HepG2 (cell line): ENCODE results near the gene KIF23. TPM values are rescaled to one million over a fixed set of nuclear protein-coding genes. Genes with fewer than 3 reads are reported as not detected.

ENCODE experiments used
- ATAC-seq: fragments of 200-7000 bp; cut with Tn5 transposase; 3 replicates; pipeline ENCODE4 v1.9.1; 2020; ENCODE audit warnings: mild to moderate bottlenecking, moderate library complexity
- Bru-seq: library from RNA; stranded (reverse); fragments of 400-500 nt; gene quantifications from one replicate; lab custom pipeline; 2021; lab: Mats Ljungman, UMichigan
- BruChase-seq, 2 experiments: library from RNA; stranded (reverse); fragments of 400-500 nt; gene quantifications; one replicate each; lab custom pipeline; 2021; lab: Mats Ljungman, UMichigan
- BruUV-seq: library from RNA; stranded (reverse); fragments of 400-500 nt; replicated peaks from 2 replicates; lab custom pipeline; 2021; lab: Mats Ljungman, UMichigan
- CTCF ChIA-PET: fragments of 300-600 bp; formaldehyde crosslinking; extraction: SDS; loops from one replicate; lab custom pipeline; 2021; ENCODE audit warnings: low total read pairs, inconsistent platforms, low intra/inter-chr PET ratio; lab: Yijun Ruan, JAX
- POLR2A ChIA-PET: fragments of 350-600 bp; sonication (Branson Sonifier 250); formaldehyde crosslinking; loops from one replicate; lab custom pipeline; 2020; ENCODE audit warnings: antibody characterized with exemption, inconsistent platforms; lab: Yijun Ruan, JAX
- DNase-seq: peaks from one replicate; pipeline ENCODE4 v3.0.0-alpha.2; 2015; ENCODE audit warnings: low spot score
- FAIRE-seq: peaks from 3 replicates; lab custom pipeline; 2011; peaks lifted over from hg19 to GRCh38; lab: Jason Lieb, UNC
- H2AFZ ChIP-seq: one replicate; pipeline ENCODE4 v1.6.1; 2011; ENCODE audit warnings: low read length, inconsistent platforms
- H3K27ac ChIP-seq: fragments of 300-600 bp; 3 replicates; pipeline ENCODE4 v1.8.0; 2011; ENCODE audit warnings: mixed run types, mild to moderate bottlenecking, mixed read lengths, low read length, inconsistent platforms; ENCODE audit not compliant: insufficient read depth; ENCODE audit errors: extremely low read length
- H3K27me3 ChIP-seq, 2 experiments: fragments of 200-600 bp in 1 of 2; 2 replicates in 1 of 2; 3 replicates in 1 of 2; pipeline versions ENCODE4 v1.6.0 to v1.8.0; 2011; ENCODE audit warnings: low read length in 2 of 2, mild to moderate bottlenecking in 2 of 2, moderate library complexity in 2 of 2, inconsistent platforms in 1 of 2; ENCODE audit not compliant: insufficient read depth in 2 of 2, control insufficient read depth in 1 of 2
- H3K36me3 ChIP-seq, 2 experiments: fragments of 200-600 bp in 1 of 2; replicated peaks in 1 of 2; 2 replicates in 1 of 2; 3 replicates in 1 of 2; pipeline versions ENCODE4 v1.5.1 to v1.8.0; 2011; ENCODE audit warnings: low read length in 2 of 2, inconsistent platforms in 1 of 2; ENCODE audit not compliant: insufficient read depth in 2 of 2, control insufficient read depth in 1 of 2
- H3K4me1 ChIP-seq: 2 replicates; pipeline ENCODE4 v1.5.1; 2012; ENCODE audit warnings: low read length, inconsistent platforms; ENCODE audit not compliant: insufficient read depth
- H3K4me2 ChIP-seq: 2 replicates; pipeline ENCODE4 v1.6.0; 2011; ENCODE audit warnings: low read depth, low read length, inconsistent platforms
- H3K4me3 ChIP-seq, 3 experiments: fragments of 200-600 bp in 1 of 3; sonication (generic), shearing (Covaris generic) in 1 of 3; replicated peaks in 1 of 3; 2 replicates each; pipeline ENCODE4 v1.5.1; 2011 to 2016; ENCODE audit warnings: low read length in 3 of 3, inconsistent platforms in 2 of 3, low read depth in 2 of 3, mild to moderate bottlenecking in 2 of 3, control low read depth in 1 of 3, mixed read lengths in 1 of 3; ENCODE audit not compliant: insufficient read depth in 1 of 3
- H3K79me2 ChIP-seq: one replicate; pipeline ENCODE4 v1.6.1; 2011; ENCODE audit warnings: low read length, inconsistent platforms; ENCODE audit not compliant: insufficient read depth
- H3K9ac ChIP-seq: 2 replicates; pipeline ENCODE4 v1.6.0; 2011; ENCODE audit warnings: mild to moderate bottlenecking, low read depth, low read length, inconsistent platforms; ENCODE audit not compliant: insufficient read depth
- H3K9me3 ChIP-seq: 2 replicates; pipeline ENCODE4 v1.5.1; 2012; ENCODE audit warnings: mild to moderate bottlenecking, low read length
- H4K20me1 ChIP-seq: 2 replicates; pipeline ENCODE4 v1.6.0; 2011; ENCODE audit warnings: inconsistent platforms, mild to moderate bottlenecking, low read length, moderate library complexity; ENCODE audit not compliant: insufficient read depth
- CBX1 ChIP-seq: IDR thresholded peaks from one replicate; pipeline ENCODE4 v1.6.1; 2016; ENCODE audit warnings: antibody characterized with exemption, low read depth
- DDIT3 ChIP-seq: sonication (generic); formaldehyde crosslinking; IDR thresholded peaks from 2 replicates; pipeline ENCODE4 v1.4.0; 2020; ENCODE audit warnings: mild to moderate bottlenecking, missing genetic modification reagents
- FOXO4 ChIP-seq: sonication (generic); formaldehyde crosslinking; conservative IDR thresholded peaks from 2 replicates; pipeline ENCODE4 v1.8.1; 2023; ENCODE audit warnings: missing genetic modification reagents
- HOXA5 ChIP-seq: sonication (generic); formaldehyde crosslinking; IDR thresholded peaks from 2 replicates; pipeline ENCODE4 v1.4.0; 2020; ENCODE audit warnings: missing genetic modification reagents
- HOXA9 ChIP-seq: sonication (generic); formaldehyde crosslinking; IDR thresholded peaks from 2 replicates; pipeline ENCODE4 v1.8.1; 2022; ENCODE audit warnings: missing genetic modification reagents, mild to moderate bottlenecking, moderate library complexity, borderline replicate concordance
- ZNF121 ChIP-seq: sonication (generic); formaldehyde crosslinking; IDR thresholded peaks from 2 replicates; pipeline ENCODE4 v1.5.0; 2020; ENCODE audit warnings: mild to moderate bottlenecking, missing genetic modification reagents
- ZNF326 ChIP-seq: sonication (generic); formaldehyde crosslinking; IDR thresholded peaks from 2 replicates; pipeline ENCODE4 v1.4.0; 2020; ENCODE audit warnings: missing genetic modification reagents, borderline replicate concordance
- ZNF362 ChIP-seq: sonication (generic); formaldehyde crosslinking; IDR thresholded peaks from 2 replicates; pipeline ENCODE4 v1.4.0; 2020; ENCODE audit warnings: missing genetic modification reagents, mild to moderate bottlenecking, borderline replicate concordance
- ZNF720 ChIP-seq: sonication (generic); formaldehyde crosslinking; IDR thresholded peaks from 2 replicates; pipeline ENCODE4 v1.4.0; 2020; ENCODE audit warnings: missing genetic modification reagents
- ZNF747 ChIP-seq: sonication (generic); formaldehyde crosslinking; IDR thresholded peaks from 2 replicates; pipeline ENCODE4 v1.8.1; 2023; ENCODE audit warnings: missing genetic modification reagents, mild to moderate bottlenecking, borderline replicate concordance
- WGBS: methylation state at CpG from one replicate; pipeline ENCODE4 v1.1.6; 2017; ENCODE audit warnings: low lambda C conversion rate; 5-methylcytosine and 5-hydroxymethylcytosine counted together
- in situ Hi-C: cut with HindIII; loops from 2 replicates; pipeline ENCODE4 v1.10.0; 2017; ENCODE audit warnings: low pct_unique_long_range_greater_than_20kb; ENCODE audit not compliant: extremely low pct_ligation_motif_present
- intact Hi-C: fragments of 100-400 bp; cut with micrococcal nuclease; formaldehyde crosslinking; loops from one replicate; pipeline ENCODE4 v1.10.0; 2022; ENCODE audit not compliant: unreplicated experiment
- long read RNA-seq, 2 experiments: library from RNA in 1 of 2; library from polyadenylated mRNA in 1 of 2; stranded (forward) in 1 of 2; unstranded in 1 of 2; transcript quantifications; one replicate each; pipeline ENCODE4 v2.0.0, GENCODE V29; 2019 to 2022
- polyA minus RNA-seq, 3 experiments: library from RNA; depleted of rRNA, polyadenylated mRNA; stranded (reverse); fragments of >200 nt; gene quantifications; 2 replicates each; pipeline ENCODE4 v1.2.3, GENCODE V29; 2011; ENCODE audit warnings: low replicate concordance in 1 of 3
- polyA plus RNA-seq, 8 experiments: library from polyadenylated mRNA; depleted of rRNA in 3 of 8; stranded (reverse) in 7 of 8; unstranded in 1 of 8; fragments of >200 nt; fragmentation: Illumina TruSeq in 4 of 8; extraction: Trizol in 4 of 8; gene quantifications; 2 replicates each; pipeline versions ENCODE4 v1.2.1 to v1.2.3, GENCODE V29; 2011 to 2016; ENCODE audit warnings: low read depth in 4 of 8, missing spikeins in 1 of 8, mixed read lengths in 1 of 8; ENCODE audit not compliant: insufficient read depth in 1 of 8
- total RNA-seq, 5 experiments: library from RNA; depleted of rRNA; stranded (reverse); fragments of >200 nt; fragmentation: Illumina TruSeq; extraction: Trizol; gene quantifications; 2 replicates each; pipeline ENCODE4 v1.2.3, GENCODE V29; 2016; ENCODE audit warnings: low read depth in 1 of 5
- TF ChIP-seq, protein P1 (sequence below): sonication (generic); formaldehyde crosslinking; conservative IDR thresholded peaks from 2 replicates; pipeline ENCODE4 v1.8.0; 2022; ENCODE audit warnings: mild to moderate bottlenecking, moderate library complexity, missing genetic modification reagents

The KIF23 gene
- total RNA-seq (2016; rRNA removed; fragmentation: Illumina TruSeq; extraction: Trizol) = 38.1 and 51.2 TPM in 2 replicates
- 25.1 and 27.8 TPM in 2 replicates for total RNA-seq (2016; cell fraction: cytosol; rRNA removed; fragmentation: Illumina TruSeq; extraction: Trizol; ENCODE audit: low read depth)
- total RNA-seq (2016; cell fraction: insoluble cytoplasmic fraction; rRNA removed; fragmentation: Illumina TruSeq; extraction: Trizol) = 36.6 and 47.8 TPM in 2 replicates
- 11.1 and 11.6 TPM in 2 replicates for total RNA-seq (2016; cell fraction: membrane; rRNA removed; fragmentation: Illumina TruSeq; extraction: Trizol)
- 35.8 and 39.8 TPM in 2 replicates for total RNA-seq (2016; cell fraction: nucleus; rRNA removed; fragmentation: Illumina TruSeq; extraction: Trizol)
- polyA plus RNA-seq (2011; rRNA removed) = 8.4 and 11.3 TPM in 2 replicates
- 3.8 and 5.7 TPM in 2 replicates for polyA plus RNA-seq (2011; cell fraction: cytosol; rRNA removed)
- 18.6 and 25.3 TPM in 2 replicates for polyA plus RNA-seq (2011; cell fraction: nucleus; rRNA removed)
- polyA plus RNA-seq (2012) = 6.7 and 12.1 TPM in 2 replicates
- polyA plus RNA-seq (2016; cell fraction: cytosol; fragmentation: Illumina TruSeq; extraction: Trizol; ENCODE audit: low read depth) = 1.1 and 1.3 TPM in 2 replicates
- 41.4 and 46.9 TPM in 2 replicates for polyA plus RNA-seq (2016; cell fraction: insoluble cytoplasmic fraction; fragmentation: Illumina TruSeq; extraction: Trizol; ENCODE audit: low read depth)
- polyA plus RNA-seq (2016; cell fraction: membrane; fragmentation: Illumina TruSeq; extraction: Trizol; ENCODE audit: low read depth) = 2.8 and 3.7 TPM in 2 replicates
- polyA plus RNA-seq (2016; cell fraction: nucleus; fragmentation: Illumina TruSeq; extraction: Trizol; ENCODE audit: insufficient read depth, low read depth) = 51.9 and 52.6 TPM in 2 replicates
- 9.4 and 66.2 TPM in 2 replicates for polyA minus RNA-seq (2011; rRNA and poly(A)+ RNA removed; ENCODE audit: low replicate concordance)
- 5.4 and 6.8 TPM in 2 replicates for polyA minus RNA-seq (2011; cell fraction: cytosol; rRNA and poly(A)+ RNA removed)
- 19.5 and 25.9 TPM in 2 replicates for polyA minus RNA-seq (2011; cell fraction: nucleus; rRNA and poly(A)+ RNA removed)
- percentile 65 among the genes with signal in this experiment for Bru-seq, nascent RNA
- percentile 73 among the genes with signal in this experiment for BruChase-seq, experiment 1, labeled RNA remaining after a 6-hour chase
- BruChase-seq, experiment 2, labeled RNA remaining after a 2-hour chase = percentile 71 among the genes with signal in this experiment
- long read RNA-seq, experiment 1, transcript KIF23-202 (22 exons, 3,351 nt) = major isoform, 7 of 22 reads
- long read RNA-seq, experiment 1, partial matches to known transcripts = 10 of 22 reads
- long read RNA-seq, experiment 1, other reads (novel, unspliced or antisense) = 3 of 22 reads
- long read RNA-seq, experiment 2, partial matches to known transcripts = 4 of 4 reads
- long read RNA-seq, experiment 2, other reads (novel, unspliced or antisense) = 0 of 4 reads

GRCh38 chr15:69413822-69414700 is at the start of gene KIF23:
KIF23 (plus strand) TSS chr15:69414349; CDS start chr15:69414466, 117 bp downstream.
- Histone ChIP-seq H3K27ac (peak within 1 kb of the TSS; percentile 83), H2AFZ (peak within 1 kb of the TSS; percentile 37), H3K4me1 (peaks cover 27% of the 10 kb centered on the region), H3K4me3 (peak within 1 kb of the TSS; percentile 77 to 98 (median 96)), H3K27me3 (no peaks in the 10 kb centered on the region), H3K36me3 (peaks cover 3 to 7% of the 10 kb centered on the region in 2 experiments; a peak in 4 of 5 replicates), H3K9ac (peak within 1 kb of the TSS; percentile 90), H3K4me2 (peak within 1 kb of the TSS; percentile 94), H3K79me2 (peaks cover 27% of the 10 kb centered on the region), H3K9me3 (no peaks in the 10 kb centered on the region), H4K20me1 (no peaks in the 10 kb centered on the region; the same call in 1 of the 2 replicates)
- POLR2A ChIA-PET = interaction anchor here (1.0 to 3.7 kb wide), 3 partner anchors 39 to 684 kb away, joined by 3 to 40 read pairs (median 8); partner anchors contain the start of genes RPLP1 and TLE3
- WGBS = 18% methylated on average over 5 of the region's 78 CpGs
- DNase-seq = peak; percentile 87
- CTCF ChIA-PET = no interaction called here
- BruUV-seq = TSS peak; percentile 84
- in situ Hi-C loops (no loop called here), intact Hi-C loops (loop anchor here (2.0 kb wide), 1 partner anchor 49 kb away; no protein-coding TSS in a partner anchor)
- ATAC-seq = peak; percentile 98
- FAIRE-seq = peak; percentile 84
- TF ChIP-seq, protein P1, sequence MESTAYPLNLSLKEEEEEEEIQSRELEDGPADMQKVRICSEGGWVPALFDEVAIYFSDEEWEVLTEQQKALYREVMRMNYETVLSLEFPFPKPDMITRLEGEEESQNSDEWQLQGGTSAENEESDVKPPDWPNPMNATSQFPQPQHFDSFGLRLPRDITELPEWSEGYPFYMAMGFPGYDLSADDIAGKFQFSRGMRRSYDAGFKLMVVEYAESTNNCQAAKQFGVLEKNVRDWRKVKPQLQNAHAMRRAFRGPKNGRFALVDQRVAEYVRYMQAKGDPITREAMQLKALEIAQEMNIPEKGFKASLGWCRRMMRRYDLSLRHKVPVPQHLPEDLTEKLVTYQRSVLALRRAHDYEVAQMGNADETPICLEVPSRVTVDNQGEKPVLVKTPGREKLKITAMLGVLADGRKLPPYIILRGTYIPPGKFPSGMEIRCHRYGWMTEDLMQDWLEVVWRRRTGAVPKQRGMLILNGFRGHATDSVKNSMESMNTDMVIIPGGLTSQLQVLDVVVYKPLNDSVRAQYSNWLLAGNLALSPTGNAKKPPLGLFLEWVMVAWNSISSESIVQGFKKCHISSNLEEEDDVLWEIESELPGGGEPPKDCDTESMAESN (CRISPR knock-in tag) = peak; percentile 96
- TF ChIP-seq HOXA9 (CRISPR knock-in tag) (peak; percentile 75; the same call in 1 of the 2 replicates), ZNF121 (CRISPR knock-in tag) (no peak), ZNF720 (no peak), DDIT3 (no peak), ZNF747 (0 out of 2 replicates have a peak, but pooled peaks have one; percentile 45), HOXA5 (CRISPR knock-in tag) (no peak; the same call in 1 of the 2 replicates), FOXO4 (CRISPR knock-in tag) (no peak), ZNF326 (CRISPR knock-in tag) (no peak), CBX1 (no peak), ZNF362 (no peak)
